ENCODE measurements around the gene SRSF5. TPM values are rescaled to one million over a fixed set of nuclear protein-coding genes. Genes with fewer than 3 reads are reported as not detected.
"Not testable (repeated sequence)": the region's sequence is repeated elsewhere in the genome, so short reads cannot be mapped to it uniquely, and the experiment has no call there.

The SRSF5 gene
- polyA plus RNA-seq (2014; cell fraction: cytosol; rRNA removed): 182 and 202 TPM in 2 replicates
- polyA plus RNA-seq (2014; cell fraction: nucleus; rRNA removed): 676 and 919 TPM in 2 replicates

DNA sequence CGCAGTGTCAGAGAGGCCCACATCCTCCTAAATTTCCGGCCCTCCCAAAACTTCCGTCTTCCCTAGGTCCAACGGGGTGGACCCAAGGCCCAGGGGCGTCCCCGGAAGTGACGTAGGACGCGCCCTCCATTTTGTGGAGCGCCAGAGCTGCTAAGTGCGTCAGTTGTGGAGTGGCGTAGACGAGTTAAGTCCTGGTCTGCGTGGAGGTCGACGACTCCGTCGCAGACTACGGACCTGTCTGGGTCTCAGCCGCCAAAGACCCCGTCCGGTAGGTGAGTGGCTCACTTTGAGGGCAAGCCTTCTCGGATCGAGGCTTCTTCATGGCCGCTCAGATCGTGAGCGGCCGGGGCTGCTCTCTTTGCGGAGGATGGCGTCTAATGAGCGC, at the start of gene SRSF5:
Gene SRSF5 (plus strand): TSS at position 159 of the 385 bp plus-strand sequence. CDS start 1,015 bp downstream, outside the sequence.
- peak; percentile 95 for DNase-seq (ENCODE audit: low spot score)

DNA sequence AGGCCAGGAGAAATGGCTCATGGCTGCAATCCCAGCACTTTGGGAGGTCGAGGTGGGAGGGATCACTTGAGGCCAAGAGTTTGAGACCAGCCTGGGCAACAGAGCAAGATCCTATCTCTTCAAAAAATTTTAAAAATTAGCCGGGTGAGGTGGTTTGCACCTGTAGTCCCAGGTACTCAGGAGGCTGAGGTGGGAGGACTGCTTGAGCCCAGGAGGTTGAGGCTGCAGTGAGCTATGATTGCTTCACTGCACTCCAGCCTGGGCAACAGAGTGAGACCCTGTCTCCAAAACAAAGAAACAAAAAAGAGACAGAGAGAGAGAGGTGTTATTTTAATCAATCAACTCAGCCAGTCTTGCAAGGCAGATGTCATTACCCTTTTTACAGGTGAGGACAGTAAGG, 48.3 kb upstream of the SRSF5 start:
- DNase-seq (ENCODE audit: low spot score): not testable (repeated sequence)

DNA sequence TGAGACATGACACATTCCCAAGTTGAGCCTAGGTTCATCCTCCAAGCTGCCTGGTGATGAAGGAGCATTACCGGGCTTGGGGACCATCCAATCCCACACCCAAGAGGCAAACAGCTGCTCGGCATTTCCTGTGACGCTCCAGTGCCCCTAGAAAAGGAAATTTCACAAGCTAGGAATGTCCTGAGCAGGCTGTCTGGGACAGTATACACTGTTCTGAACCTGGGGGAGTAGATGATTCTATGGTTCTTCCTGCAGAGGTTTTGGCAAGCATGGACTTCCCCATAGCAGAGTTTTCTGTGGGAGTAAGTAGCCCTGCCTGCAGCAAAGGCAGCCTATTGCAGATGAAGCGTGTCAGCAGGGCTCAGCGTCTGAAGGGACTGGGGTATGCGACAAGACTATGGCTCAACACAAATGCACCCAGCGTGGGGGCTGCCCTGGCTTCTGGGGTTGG, 47.4 kb upstream of the SRSF5 start:
- DNase-seq (ENCODE audit: low spot score): no peak

DNA sequence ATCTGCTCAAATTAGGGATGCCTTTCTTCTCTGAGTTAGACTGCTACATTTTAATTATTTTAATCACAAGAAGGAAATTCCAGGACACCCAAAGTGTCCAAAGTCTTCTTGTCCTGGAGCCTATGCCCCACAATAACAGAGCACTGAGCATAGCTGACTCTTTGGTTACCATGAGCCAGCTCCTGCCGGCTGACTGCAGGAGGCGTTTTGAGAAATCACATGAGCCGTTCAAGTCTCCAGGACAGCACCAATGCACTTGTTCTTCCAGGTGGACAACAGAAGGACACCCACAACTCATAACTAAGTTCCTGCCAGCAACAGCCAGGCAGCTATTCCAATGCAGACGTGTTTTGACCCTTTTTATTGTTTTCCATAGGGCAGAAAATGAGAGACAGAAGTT, 46.0 kb upstream of the SRSF5 start:
- no peak for DNase-seq (ENCODE audit: low spot score)

DNA sequence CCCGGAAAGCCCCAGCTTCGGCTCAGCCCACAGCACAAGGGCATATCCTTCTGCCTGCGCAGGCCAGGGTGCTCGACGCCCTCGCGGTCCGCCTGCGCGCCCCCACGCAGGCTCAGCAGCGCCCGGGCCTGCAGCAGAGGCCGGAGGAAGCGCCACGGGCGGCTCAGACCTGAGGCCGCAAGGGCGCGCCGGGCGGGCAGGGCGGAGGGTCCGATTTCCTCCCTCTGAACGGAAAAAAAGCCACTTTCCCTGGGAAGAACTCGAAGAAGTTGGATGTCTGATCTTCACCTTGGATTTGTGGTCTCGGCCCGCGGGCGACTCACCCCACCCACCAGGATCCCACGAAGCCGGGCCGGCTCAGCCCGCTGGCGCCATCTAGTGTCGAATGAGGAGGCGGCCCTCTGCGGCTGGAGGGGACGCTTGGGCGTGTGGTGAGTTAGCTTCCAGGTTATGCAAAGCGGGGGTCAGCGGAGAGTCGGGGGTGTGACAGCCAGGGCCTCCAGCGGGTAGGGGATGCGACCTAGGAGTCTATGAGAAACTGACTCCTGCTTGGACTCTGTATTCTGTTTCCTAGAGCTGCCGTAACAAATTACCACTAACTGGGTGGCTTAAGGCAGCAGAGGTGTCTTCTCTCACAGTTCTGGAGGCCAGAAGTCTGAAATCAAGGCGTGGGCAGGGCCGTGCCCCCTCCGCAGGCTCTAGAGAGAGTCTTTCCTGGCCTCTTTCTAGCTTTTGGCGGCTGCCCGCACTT, 40.0 kb upstream of the SRSF5 start:
- peak; percentile 63 for DNase-seq (ENCODE audit: low spot score)

DNA sequence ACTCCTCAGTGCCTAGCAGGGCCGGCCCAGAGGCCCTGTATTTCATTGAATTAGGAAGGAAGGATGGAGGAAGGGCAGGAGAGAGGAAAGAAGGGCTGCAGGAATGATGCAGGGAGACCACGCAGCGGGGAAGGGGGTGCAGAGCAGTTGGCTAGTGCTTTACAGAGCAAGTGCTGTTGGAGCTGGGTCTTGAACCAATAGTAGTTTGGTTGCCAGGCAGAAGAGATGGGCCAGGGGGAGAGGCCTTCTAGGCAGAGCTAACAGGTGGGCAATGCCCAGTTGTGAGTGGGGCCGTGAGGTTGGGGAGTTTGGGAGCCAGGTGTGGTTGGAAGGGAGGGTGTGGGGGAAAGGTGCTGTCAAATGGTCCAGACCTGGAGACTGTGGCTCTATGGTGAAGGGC, 39.1 kb upstream of the SRSF5 start:
- no peak for DNase-seq (ENCODE audit: low spot score)

DNA sequence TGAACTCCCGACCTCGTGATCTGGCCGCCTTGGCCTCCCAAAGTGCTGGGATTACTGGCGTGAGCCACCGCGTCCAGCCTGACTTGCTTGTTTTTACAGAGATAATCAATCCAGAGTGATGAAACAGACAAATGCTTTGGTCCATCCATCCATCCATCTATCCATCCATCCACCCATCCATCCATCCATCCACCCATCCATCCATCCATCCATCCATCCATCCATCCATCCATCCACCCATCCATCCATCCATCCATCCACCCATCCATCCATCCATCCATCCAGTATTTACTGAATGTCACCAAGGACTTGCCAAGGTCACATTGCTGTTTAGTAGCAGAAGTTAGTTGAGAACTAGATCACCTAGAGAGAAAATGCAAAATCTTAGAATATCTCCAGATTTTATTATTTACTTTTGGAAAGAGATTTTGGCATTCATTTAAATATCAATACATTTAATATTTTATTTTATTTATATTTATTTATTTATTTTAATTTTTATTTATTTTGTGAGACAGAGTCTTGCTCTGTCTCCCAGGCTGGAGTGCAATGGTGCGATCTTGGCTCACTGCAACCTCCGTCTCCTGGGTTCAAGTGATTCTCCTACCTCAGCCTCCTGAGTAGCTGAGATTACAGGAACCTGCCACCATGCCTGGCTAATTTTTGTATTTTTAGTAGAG, 34.9 kb upstream of the SRSF5 start:
- not testable (repeated sequence) for DNase-seq (ENCODE audit: low spot score)

DNA sequence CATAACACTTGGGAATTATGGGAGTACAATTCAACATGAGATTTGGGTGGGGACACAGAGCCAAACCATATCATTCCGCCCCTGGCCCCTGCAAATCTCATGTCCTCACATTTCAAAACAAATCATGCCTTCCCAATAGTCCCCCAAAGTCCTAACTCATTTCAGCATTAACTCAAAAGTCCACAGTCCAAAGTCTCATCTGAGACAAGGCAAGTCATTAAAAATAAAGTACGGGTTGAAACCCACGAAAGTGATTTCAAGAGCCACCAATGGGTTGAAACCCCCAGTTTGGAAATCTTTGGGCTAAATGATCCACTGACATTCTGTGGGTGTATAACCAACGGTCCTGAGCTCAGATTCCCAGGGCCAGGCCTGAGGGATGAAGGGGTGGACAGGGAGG, 30.5 kb upstream of the SRSF5 start:
- DNase-seq (ENCODE audit: low spot score): not testable (repeated sequence)

DNA sequence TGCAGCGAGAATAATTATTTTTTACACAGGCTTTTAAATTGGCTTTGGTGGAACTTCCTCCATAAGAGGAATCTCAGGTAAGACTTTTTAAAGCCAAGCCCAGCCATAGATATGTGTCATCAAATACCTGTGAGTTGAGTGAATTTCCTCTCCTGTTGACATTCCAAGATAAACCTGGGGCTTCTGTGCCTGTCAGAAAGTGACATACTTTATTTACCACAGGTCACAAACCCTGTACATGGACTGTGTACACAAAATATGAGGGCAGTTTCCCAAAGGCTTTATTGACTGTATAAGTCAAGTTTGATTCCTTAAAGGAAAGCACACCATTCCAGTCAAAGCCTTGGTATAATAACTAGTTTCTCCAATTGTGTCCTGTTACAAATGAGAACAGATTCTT, 25.9 kb upstream of the SRSF5 start:
- no peak for DNase-seq (ENCODE audit: low spot score)

DNA sequence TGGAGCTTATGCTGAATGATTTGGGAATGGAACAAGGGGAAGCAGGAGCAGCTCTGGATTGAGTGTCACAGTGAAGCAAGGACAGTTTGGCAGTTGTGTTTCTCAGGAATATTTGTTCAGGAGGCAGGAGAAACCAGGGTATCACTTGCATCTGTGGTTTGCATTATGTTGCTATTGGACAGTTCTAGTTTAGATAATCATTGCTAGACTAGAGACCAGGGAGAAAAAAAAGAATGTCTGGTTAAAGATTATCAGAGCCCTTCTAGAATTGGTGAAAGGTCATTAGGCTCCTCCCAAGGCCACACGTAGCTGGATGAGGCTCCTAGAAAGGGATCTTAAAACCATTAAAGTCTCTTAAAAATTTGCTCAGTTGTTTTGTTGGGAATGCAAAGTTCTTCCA, 17.0 kb upstream of the SRSF5 start:
- DNase-seq (ENCODE audit: low spot score): no peak

DNA sequence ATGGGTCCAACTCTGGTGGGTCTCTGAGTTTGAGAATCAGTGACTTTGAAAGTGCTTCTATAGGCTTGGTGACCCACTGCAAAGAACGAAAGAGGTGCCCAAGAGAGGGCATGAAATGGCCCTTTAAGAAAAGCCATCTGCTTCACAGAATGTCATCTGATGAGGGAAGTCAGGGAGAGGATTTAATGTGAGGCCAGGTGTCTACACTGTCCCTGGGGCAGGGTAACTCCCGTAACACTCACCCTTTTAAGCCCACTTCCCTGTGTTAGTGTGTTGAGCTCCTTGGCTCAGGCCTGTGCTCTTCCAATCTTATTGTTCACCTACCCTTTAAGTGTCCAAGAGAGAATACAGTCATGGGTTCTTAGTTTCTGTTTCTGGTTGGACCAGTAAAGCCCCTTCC, 16.4 kb upstream of the SRSF5 start:
- no peak for DNase-seq (ENCODE audit: low spot score)

DNA sequence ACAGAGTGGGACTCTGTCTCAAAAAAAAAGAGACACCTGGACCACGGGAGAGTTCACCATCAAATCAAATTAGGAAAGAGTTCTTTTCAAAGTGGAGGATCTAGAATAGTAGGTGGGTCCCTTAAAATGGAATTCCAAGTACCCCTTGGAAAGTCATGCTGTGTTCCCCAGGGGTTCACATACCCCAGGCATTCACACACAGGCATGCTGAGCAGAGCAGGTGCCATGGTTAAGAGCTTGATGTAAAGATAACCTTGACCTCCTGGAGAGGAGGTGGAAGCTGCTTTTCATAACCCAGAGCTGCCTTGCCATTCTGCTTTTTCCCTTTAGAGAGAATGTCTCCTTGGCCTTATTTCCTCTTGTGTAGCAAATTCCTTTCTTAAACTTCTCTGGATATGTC, 14.2 kb upstream of the SRSF5 start:
- no peak for DNase-seq (ENCODE audit: low spot score)

DNA sequence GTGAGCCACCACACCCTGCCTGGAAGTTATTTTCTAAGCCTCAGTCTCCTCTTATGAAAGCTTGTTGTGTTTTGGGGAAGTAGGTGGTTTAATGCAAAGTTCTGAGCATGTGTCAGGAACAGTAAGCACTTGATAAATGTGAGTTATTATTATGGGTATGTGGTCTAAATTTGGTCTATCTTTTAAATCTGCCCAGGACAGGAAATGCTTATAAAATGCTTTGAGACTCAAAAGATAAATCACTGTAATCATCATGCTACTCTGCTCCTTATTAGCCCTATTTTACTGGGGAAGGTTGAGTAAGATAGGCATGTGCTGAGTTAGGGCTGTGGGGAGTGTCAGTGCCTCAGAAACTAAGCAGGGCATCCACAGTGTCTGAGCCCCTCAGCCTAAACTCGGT, 13.1 kb upstream of the SRSF5 start:
- no peak for DNase-seq (ENCODE audit: low spot score)

DNA sequence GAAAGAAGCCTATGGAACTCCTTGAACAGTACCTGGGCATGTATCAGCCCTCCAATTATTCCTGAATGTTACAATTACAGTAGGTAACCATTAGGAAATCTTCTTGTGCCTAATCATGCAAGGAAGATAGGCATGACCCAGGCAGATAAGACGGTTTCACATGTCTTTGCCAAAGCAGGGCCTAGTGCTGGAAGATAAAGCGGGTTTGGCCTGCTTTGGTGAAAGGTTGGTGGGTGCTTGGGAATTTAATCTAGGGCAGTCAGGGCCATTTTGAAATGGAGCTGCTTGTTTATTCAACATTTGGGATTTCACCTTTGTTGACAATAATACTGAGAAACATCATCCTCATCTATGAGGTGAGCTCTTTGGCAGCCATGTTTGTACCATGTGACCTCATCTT, 12.5 kb upstream of the SRSF5 start:
- DNase-seq (ENCODE audit: low spot score): no peak

DNA sequence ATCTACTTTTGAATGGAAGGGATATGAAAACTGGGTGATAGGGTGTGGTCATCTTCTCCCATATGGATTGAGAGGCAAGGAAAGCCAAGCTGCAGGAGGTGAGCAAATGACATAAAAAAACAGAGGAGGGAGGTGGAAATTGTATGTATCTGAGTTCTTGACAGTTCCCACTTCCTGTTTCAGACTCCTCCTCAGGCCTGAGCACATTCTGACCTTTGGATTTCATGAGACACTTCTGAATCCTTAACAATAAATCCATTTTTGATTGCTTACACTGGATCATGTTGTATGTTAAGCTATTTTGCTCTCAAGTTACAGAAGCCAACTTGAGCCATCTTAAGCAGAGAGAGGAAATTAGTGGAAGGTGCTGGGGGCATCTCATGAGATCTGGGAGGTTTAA, 11.6 kb upstream of the SRSF5 start:
- no peak for DNase-seq (ENCODE audit: low spot score)

DNA sequence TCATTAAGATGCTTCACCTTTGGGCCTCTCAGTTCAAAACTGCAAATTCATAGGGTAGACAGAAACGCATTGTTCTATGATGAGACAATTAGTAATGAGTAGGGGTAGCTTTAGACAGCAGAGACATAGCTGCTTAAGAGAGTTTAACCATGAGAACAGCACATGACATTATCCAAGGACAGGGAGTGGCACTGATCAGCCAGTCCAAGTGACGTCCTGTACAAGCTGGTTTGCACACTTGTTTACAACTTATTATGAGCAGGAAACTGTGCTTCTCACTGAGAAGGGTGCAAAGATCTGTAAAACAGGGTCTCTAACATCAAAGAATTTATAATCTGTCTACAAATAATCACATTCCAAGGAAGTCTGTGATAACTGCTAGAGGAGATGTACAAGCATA, 11.2 kb upstream of the SRSF5 start:
- DNase-seq (ENCODE audit: low spot score): no peak

DNA sequence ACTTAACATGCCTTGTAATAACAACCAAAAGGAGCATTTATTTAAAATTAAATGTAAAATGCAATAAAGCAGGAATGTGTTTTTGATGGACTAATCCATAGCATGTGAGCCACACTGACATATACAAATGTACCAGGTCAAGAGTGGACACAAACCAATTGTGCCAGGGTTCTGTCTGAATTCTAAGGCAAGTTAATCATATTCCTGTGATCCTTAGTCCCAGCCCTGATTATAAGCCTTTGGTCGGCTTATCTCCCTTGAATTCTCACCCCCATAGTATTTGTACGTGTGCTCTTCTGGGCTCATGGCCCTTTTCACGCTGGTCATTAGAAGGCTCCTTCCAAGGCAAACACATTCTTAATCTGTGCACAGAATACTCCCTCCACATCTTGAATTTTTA, 10.6 kb upstream of the SRSF5 start:
- DNase-seq (ENCODE audit: low spot score): no peak

DNA sequence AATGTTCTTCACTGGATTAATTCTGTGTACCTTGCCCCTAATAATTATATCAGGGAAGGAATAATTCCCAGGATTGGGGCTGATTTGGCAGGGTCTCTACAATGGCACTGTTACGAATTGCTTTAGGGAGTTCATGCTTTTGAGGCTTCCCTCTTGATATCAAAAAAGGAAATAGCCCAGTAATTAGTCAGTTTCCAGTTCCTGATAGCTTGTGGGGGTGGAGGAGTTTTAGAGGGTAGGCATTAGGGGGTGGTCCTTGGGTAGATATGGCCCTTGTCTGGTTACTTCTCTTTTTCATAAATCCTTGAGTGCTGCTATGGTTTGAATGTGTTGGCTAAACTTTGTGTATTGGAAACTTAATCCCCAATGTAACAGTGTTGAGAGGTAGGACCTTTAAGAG, 6.1 kb upstream of the SRSF5 start:
- no peak for DNase-seq (ENCODE audit: low spot score)

DNA sequence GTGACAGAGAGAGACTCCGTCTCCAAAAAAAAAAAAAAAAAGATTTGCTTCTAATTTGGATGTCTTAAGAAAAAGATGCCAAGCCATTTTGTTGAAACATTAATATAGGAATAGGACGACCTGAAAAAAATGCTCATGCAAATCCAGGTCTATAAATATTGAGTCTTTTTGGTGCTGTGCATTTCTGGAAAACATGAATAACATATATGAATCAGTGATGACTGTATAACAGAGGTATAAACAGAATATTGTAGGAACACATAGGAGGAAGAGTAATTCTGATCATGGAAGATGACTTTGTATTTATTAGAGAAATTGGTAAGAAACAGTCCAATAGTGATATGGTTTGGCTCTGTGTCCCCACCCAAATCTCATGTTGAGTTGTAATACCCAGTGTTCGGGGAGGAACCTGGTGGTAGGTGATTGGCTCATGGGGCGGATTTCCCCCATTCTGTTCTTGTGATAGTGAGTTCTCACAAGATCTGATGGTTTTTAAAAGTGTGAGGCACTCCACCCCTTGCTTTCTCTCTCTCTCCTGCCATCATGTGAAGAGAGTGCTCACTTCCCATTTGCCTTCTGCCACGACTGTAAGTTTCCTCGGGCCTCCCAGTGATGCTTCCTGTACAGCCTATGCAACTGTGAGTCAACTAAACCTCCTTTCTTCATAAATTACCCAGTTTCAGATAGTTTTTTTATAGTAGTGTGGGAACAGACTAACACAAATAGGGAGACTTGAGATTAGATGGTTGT, 3.0 kb upstream of the SRSF5 start:
- DNase-seq (ENCODE audit: low spot score): no peak

DNA sequence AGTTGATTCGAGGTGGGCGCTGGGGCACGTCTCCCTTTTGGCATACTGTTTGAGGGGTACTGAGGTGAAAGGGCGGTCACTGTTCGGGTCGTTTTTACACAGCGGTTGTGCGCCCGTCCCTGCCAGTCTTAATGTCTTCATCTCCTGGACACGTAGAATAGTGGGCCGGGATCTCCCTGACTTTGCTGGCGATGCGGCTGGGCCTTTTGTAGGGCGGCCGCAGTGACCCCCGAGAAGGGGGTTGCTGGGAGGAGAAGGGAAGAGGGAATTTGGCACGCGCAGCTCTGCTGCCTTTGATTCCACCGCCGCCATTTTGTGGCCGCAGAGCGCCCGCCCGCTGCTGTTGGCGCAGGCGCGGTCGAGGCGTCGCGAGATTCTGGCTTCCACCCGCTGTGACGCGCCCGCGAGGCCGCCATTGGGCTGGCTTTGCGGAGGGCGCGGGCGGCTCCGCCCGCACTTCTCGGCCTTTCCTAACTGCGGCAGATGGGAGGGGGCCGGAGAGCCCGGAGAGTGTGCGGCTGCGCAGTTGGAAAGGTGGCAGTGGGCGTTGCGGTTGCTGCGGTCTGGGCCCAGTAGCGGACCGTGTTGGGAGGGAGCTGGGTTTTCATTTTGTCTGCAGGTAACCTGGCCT, 542 bp downstream of the SRSF5 start:
- peak; percentile 89 for DNase-seq (ENCODE audit: low spot score)

DNA sequence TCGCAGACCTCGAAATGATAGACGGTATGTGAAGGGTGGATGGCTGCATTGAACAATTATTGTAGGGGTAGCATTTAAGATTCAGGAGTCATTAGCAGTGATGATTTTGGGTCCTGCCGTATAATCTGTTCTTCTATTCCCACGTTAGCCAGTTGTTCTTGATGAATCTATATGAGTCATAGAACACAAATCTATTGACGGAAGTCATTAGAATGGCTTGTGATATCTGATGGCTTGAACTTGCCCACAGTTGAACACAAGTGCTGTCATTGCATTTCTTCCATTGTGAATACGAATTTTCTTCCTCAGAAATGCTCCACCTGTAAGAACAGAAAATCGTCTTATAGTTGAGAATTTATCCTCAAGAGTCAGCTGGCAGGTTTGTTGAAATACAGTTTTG, 1.9 kb downstream of the SRSF5 start:
- DNase-seq (ENCODE audit: low spot score): no peak

DNA sequence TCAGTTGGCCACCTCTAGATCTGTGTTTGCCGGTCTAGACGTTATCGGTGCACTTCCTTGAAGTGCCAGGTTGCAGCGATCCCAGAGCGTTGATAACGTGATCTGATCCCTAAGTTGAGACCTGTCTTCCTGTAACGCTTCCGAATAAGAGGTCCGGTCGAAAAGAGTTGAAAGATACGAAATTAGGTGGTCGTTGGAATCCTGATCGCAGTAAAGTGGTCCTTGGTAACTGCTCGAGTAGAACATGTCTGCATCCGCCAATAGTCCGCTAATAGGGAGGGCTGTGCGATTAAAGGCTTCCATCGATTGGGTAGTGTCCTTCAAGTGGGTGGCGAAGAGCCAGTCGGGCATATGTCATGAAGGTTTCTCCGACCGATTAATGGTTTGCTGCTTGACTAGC, 2.7 kb downstream of the SRSF5 start:
- no peak for DNase-seq (ENCODE audit: low spot score)
